Sigmoid colon (tissue), 7 donors: ENCODE measurements around the gene CYBC1. TPM values are rescaled to one million over a fixed set of nuclear protein-coding genes. Genes with fewer than 3 reads are reported as not detected.
"Not testable (repeated sequence)": the region's sequence is repeated elsewhere in the genome, so short reads cannot be mapped to it uniquely, and the experiment has no call there.

ENCODE experiments used
- DNase-seq: peaks from one replicate; pipeline ENCODE4 v3.0.0-alpha.2; 2019
- H3K27ac ChIP-seq, 4 donors: fragments of 200-600 bp; sonication (generic); one replicate each; pipeline ENCODE4 v1.5.1; 2016 to 2019; ENCODE audit warnings: mild to moderate bottlenecking in 1 of 4
- H3K27me3 ChIP-seq, 3 donors: fragments of 200-600 bp; sonication (generic); one replicate each; pipeline ENCODE4 v1.5.1; 2019; ENCODE audit warnings: mild to moderate bottlenecking in 1 of 3
- H3K36me3 ChIP-seq, 4 donors: fragments of 200-600 bp; sonication (generic); one replicate each; pipeline ENCODE4 v1.5.1; 2016 to 2019
- H3K4me1 ChIP-seq, 4 donors: fragments of 200-600 bp; sonication (generic); one replicate each; pipeline ENCODE4 v1.5.1; 2017 to 2019
- H3K4me3 ChIP-seq, 4 donors: fragments of 200-600 bp; sonication (generic); one replicate each; pipeline ENCODE4 v1.5.1; 2017 to 2019; ENCODE audit warnings: mild to moderate bottlenecking in 2 of 4, moderate library complexity in 1 of 4
- H3K9me3 ChIP-seq, 4 donors: fragments of 200-600 bp in 3 of 4; sonication (generic) in 3 of 4; one replicate each; pipeline versions ENCODE4 v1.5.1 to v1.6.1; 2013 to 2019
- CTCF ChIP-seq, 4 experiments: fragments of 450-650 bp in 3 of 4; fragments of 200-600 bp in 1 of 4; IDR thresholded peaks; one replicate each; pipeline ENCODE4 v1.5.1; 2016 to 2019; ENCODE audit warnings: antibody characterized with exemption in 4 of 4, mild to moderate bottlenecking in 3 of 4, moderate library complexity in 2 of 4
- EP300 ChIP-seq, 4 donors: sonication (generic); formaldehyde crosslinking; IDR thresholded peaks; one replicate each; pipeline ENCODE4 v1.6.1; 2017; ENCODE audit warnings: antibody characterized with exemption in 4 of 4
- POLR2A ChIP-seq, 2 donors: fragments of 450-650 bp; IDR thresholded peaks; one replicate each; pipeline ENCODE4 v1.6.1; 2016; ENCODE audit warnings: antibody characterized with exemption in 2 of 2, mild to moderate bottlenecking in 2 of 2, moderate library complexity in 2 of 2
- POLR2AphosphoS5 ChIP-seq, 4 donors: sonication (generic); formaldehyde crosslinking; IDR thresholded peaks; one replicate each; pipeline ENCODE4 v1.6.1; 2017; ENCODE audit warnings: antibody characterized with exemption in 4 of 4
- WGBS, 2 donors: extraction: QIAGEN DNeasy Blood & Tissue Kit; methylation state at CpG; one replicate each; pipeline ENCODE4 v1.1.7; 2013; 5-methylcytosine and 5-hydroxymethylcytosine counted together
- intact Hi-C: fragments of 100-400 bp; cut with DNase I; formaldehyde crosslinking; loops from one replicate; pipeline ENCODE4 v1.15.1; 2023
- polyA plus RNA-seq, 3 donors: library from polyadenylated mRNA; stranded (reverse); fragments of 200-250 nt; gene quantifications; one replicate each; pipeline ENCODE4 v1.2.3, GENCODE V29; 2013
- total RNA-seq, 4 donors: library from RNA; depleted of rRNA; stranded (reverse); fragments of >200 nt; gene quantifications; one replicate each; pipeline ENCODE4 v1.1.0, GENCODE V29; 2016
- donor health status: healthy with polysubstance abuse.
- donor health status: Bipolar disorder and iron deficiency.
- donor health status: healthy.

Gene CYBC1
- total and polyA plus RNA-seq, 7 donors = 22.8 to 116 (median 39.9) TPM

GRCh38 chr17:82458885-82459424, 8.4 kb upstream of the CYBC1 start:
- peak overlapping the region; percentile 63 to 97 (median 80) for H3K4me3 ChIP-seq
- H3K36me3 ChIP-seq = peaks cover 10 to 41% (median 23%) of the 10 kb centered on the region in 4 donors
- peaks cover 0 to 23% (median 19%) of the 10 kb centered on the region in 4 donors for H3K4me1 ChIP-seq
- peak overlapping the region; percentile 99 to 100 (median 100) for H3K27ac ChIP-seq
- H3K27me3 ChIP-seq = no peaks in the 10 kb centered on the region
- intact Hi-C loops = loop anchor here (2.0 to 5.0 kb wide), 3 partner anchors 38 to 188 kb away; partner anchors contain the start of gene WDR45B
- 0 to 1% methylated on average over 62 of the region's 62 CpGs for WGBS, 2 donors
- H3K9me3 ChIP-seq = no peaks in the 10 kb centered on the region
- no peak for TF ChIP-seq CTCF (IDR thresholded peaks at IDR 0.05)
- TF ChIP-seq EP300 (IDR thresholded peaks at IDR 0.05) = no peak
- TF ChIP-seq POLR2AphosphoS5 (IDR thresholded peaks at IDR 0.05) = no peak
- TF ChIP-seq POLR2A (IDR thresholded peaks at IDR 0.05) = no peak
- peak; percentile 71 for DNase-seq

- no peaks in the 10 kb centered on the region for H3K27me3 ChIP-seq
- peak within 1 kb of the TSS; percentile 77 to 97 (median 80) for H3K4me3 ChIP-seq
- H3K4me1 ChIP-seq = peaks cover 0 to 23% (median 19%) of the 10 kb centered on the region in 4 donors
- intact Hi-C loops = loop anchor here (2.0 to 5.0 kb wide), 3 partner anchors 38 to 189 kb away; partner anchors contain the start of gene WDR45B
- H3K9me3 ChIP-seq = no peaks in the 10 kb centered on the region
- TF ChIP-seq POLR2AphosphoS5 (IDR thresholded peaks at IDR 0.05) (peak; percentile 95 to 99 (median 98)), POLR2A (IDR thresholded peaks at IDR 0.05) (peak; percentile 95 to 98), EP300 (IDR thresholded peaks at IDR 0.05) (peak in 1 of 4 donors; percentile 55), CTCF (IDR thresholded peaks at IDR 0.05) (no peak)
- H3K36me3 ChIP-seq = peaks cover 10 to 35% (median 21%) of the 10 kb centered on the region in 4 donors
- 0 to 1% methylated on average over 85 of the region's 85 CpGs for WGBS, 2 donors
- peak; percentile 100 for DNase-seq
- H3K27ac ChIP-seq = peak within 1 kb of the TSS; percentile 99 to 100 (median 100)
Observed at GRCh38 chr17:82458179-82458884, 7.8 kb upstream of the CYBC1 start, which contains the start of gene NARF. NARF (plus strand) TSS chr17:82458741; CDS start chr17:82458804, 63 bp downstream.

DNA sequence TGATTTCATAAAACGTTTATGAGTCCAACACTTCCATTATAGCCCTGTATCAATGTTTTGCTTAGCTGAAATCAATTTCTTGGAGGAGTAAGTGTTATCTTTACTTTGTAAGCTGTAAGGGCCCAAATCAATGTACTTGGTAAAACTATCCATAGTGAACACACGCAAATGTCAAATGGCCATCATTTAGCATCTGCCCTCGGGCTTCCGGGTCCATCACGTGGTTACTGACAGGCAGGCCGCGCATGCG, 7.3 kb upstream of the CYBC1 start:
- H3K27me3 ChIP-seq = no peaks in the 10 kb centered on the region
- peaks cover 0 to 23% (median 19%) of the 10 kb centered on the region in 4 donors for H3K4me1 ChIP-seq
- H3K4me3 ChIP-seq = peak overlapping the region; percentile 77 to 97 (median 80)
- WGBS, 2 donors = 0% methylated on average over 8 of the region's 8 CpGs
- no peak for TF ChIP-seq POLR2A (IDR thresholded peaks at IDR 0.05)
- TF ChIP-seq EP300 (IDR thresholded peaks at IDR 0.05) = no peak
- peak in 1 of 4 donors; percentile 10 for TF ChIP-seq POLR2AphosphoS5 (IDR thresholded peaks at IDR 0.05)
- peaks cover 10 to 30% (median 19%) of the 10 kb centered on the region in 4 donors for H3K36me3 ChIP-seq
- peak overlapping the region; percentile 99 to 100 (median 100) for H3K27ac ChIP-seq
- no peak for DNase-seq
- intact Hi-C loops = loop anchor here (2.0 to 5.0 kb wide), 3 partner anchors 39 to 189 kb away; partner anchors contain the start of gene WDR45B
- no peaks in the 10 kb centered on the region for H3K9me3 ChIP-seq

- Histone ChIP-seq H3K9me3 (no peaks in the 10 kb centered on the region), H3K4me3 (peak overlapping the region; percentile 77 to 97 (median 80)), H3K27ac (peak overlapping the region; percentile 99 to 100 (median 100)), H3K36me3 (peaks cover 10 to 25% (median 17%) of the 10 kb centered on the region in 4 donors), H3K4me1 (peaks cover 0 to 23% (median 19%) of the 10 kb centered on the region in 4 donors), H3K27me3 (no peaks in the 10 kb centered on the region)
- no peak for TF ChIP-seq POLR2AphosphoS5 (IDR thresholded peaks at IDR 0.05)
- TF ChIP-seq EP300 (IDR thresholded peaks at IDR 0.05) = no peak
- no peak for TF ChIP-seq CTCF (IDR thresholded peaks at IDR 0.05)
- no peak for TF ChIP-seq POLR2A (IDR thresholded peaks at IDR 0.05)
- DNase-seq = no peak
- intact Hi-C loops = loop anchor here (5.0 kb wide), 1 partner anchor 190 kb away; the partner anchor contains the start of gene WDR45B
- 47 to 53% methylated on average over 10 of the region's 10 CpGs for WGBS, 2 donors
Observed at GRCh38 chr17:82457073-82457928, 6.7 kb upstream of the CYBC1 start.

DNA sequence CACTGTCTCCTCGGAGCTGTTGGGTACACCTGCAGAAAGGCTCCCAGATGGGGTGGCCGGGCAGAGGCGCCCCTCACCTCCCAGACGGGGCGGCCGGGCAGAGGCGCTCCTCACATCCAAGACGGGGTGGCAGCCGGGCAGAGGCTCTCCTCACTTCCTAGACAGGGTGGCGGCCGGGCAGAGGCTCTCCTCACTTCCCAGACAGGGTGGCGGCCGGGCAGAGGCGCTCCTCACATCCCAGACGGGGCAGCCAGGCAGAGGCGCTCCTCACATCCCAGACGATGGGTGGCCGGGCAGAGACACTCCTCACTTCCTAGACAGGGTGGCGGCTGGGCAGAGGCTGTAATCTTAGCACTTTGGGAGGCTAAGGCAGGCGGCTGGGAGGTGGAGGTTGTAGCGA, 3.2 kb upstream of the CYBC1 start:
- not testable (repeated sequence) for H3K9me3 ChIP-seq, H3K27me3 ChIP-seq, H3K27ac ChIP-seq, H3K4me3 ChIP-seq, DNase-seq, H3K36me3 ChIP-seq
- intact Hi-C loops = loop anchor here (5.0 kb wide), 1 partner anchor 156 kb away; no protein-coding TSS in a partner anchor
- peaks cover 0 to 32% (median 29%) of the 10 kb centered on the region in 4 donors for H3K4me1 ChIP-seq
- WGBS, 2 donors = 94 to 98% methylated on average over 21 of the region's 21 CpGs

GRCh38 chr17:82453151-82453550, 2.6 kb upstream of the CYBC1 start:
- intact Hi-C loops = loop anchor here (5.0 kb wide), 1 partner anchor 156 kb away; no protein-coding TSS in a partner anchor
- not testable (repeated sequence) for H3K27ac ChIP-seq, DNase-seq, H3K9me3 ChIP-seq, H3K4me3 ChIP-seq, H3K36me3 ChIP-seq, H3K27me3 ChIP-seq
- peaks cover 0 to 32% (median 29%) of the 10 kb centered on the region in 4 donors for H3K4me1 ChIP-seq
- 84 to 86% methylated on average over 7 of the region's 7 CpGs for WGBS, 2 donors
